GM21529 (cell line): ENCODE measurements around the gene COQ7.
A peak's percentile ranks its signal among the peaks of the same experiment; 100 is the strongest.

Experiments
- ATAC-seq: cut with Tn5 transposase; IDR thresholded peaks from one replicate; pipeline ENCODE4 v1.9.1; 2021; ENCODE audit not compliant: unreplicated experiment

The COQ7 gene

DNA sequence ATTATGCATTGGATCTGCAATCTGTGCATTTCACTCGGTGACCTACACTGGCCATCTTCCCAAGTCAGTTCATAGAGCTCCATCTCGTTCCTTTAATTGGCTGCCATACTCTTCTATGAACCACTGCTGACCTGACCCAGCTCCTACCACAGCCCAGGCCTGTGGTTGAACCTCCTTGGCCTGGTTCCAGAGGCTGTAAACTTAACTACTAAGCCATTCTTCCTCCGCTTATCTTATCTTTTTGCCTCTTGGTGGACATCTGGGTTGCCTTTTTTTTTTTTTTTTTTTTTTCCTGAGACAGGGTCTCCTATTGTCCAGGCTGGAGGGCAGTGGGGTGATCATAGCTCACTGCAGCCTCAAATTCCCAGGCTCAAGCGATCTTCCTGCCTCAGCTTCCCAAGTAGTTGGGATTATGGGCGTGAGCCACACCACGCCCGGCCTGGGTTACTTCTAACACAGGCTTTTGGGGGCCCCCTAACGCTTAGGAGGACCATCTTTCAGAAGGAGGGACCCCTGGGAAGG lies 18.3 kb downstream of the COQ7 start:
- no peak for ATAC-seq

DNA sequence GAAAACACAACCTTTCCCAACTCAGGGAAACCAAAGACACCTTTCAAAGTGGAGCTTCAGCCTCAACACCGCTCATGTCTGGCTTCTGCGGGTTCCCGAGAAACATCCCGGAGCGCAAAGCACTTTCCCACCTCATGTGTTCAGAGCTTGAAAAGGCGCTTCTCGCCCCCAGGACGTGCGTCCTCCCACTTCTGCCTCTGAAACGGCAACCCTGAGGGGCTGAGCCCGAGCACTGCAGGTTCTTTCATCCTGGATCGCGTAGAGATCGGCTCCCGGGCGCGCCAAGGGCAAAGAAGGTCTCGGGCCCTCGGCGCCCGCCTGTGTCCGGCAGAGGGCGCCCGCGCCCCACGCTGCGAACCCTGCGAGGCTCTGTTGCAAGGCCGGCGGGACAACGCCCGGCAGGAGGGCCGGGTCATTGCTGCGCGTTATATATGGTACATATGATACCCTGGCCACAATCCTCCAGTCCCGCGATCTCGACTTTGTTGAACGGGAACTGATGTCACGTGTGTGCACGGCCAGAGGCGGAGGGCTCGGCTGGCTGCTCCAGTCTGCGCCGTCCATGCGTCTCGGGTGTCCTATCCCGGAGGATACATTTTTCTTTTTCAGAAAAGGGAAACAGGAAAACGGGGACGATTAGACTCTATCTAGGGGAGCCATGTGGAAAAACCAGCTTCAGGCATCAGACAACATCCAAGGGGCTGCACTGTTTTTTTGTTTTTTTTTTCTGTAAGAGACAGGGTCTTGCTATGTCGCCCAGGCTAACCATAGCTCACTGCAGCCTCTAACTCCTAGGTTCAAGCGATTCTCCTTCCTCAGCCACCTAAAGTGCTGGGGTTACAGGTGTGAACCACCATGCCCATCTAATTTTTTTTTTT lies 19.1 kb downstream of the COQ7 start:
- peak; percentile 88 for ATAC-seq

DNA sequence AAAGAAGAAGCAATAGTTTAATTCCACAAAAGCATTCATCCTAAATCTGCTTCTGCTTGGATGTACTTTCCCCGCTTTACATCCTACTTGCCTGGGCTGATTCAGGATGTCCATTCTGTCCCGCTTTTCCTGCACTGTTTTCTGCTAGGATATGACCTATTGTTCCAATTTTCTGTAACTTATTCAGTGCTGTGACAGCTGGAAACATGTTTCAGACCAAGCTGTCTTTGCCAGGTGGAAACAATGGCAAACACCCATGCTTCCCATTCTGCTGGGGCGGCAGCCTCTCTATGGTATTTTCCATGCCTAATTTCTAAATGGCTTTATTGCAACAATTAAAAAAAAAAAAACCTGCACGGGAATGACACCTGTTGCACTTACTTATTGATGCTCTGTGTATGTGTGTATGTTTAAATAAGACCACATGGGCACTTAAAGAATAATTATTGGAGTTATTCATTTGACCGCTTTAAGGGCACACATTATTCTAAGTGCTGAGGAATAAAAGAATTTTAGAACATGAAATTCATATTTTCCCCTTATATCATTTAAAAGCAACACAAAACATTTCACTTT lies 21.0 kb downstream of the COQ7 start:
- no peak for ATAC-seq

DNA sequence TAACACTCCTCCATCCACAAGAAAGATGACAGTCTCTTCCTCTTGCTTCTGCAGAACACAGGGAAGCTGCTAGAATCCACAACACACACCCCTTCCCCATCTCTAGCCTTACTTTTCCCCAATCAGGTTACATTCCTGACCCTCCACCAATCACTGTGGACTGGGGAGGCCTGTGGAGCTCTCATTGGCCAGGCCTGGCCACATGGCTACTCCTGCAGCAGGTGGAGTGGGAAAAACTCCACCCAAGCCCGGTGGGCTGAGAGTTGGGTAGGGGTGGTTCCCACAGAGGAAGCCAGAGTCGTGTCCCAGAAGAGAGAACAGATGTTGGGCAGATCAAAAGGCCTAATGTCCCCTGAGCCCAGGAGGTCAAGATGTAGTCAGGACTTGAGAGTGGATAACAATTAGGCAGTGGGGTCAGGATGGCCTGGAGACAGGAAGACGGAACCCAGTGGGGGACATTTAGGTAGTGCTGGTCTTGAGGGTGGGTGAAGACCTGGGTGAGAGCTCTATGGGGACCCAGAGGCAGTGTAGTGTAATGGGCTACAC lies 22.1 kb downstream of the COQ7 start:
- ATAC-seq = no peak

DNA sequence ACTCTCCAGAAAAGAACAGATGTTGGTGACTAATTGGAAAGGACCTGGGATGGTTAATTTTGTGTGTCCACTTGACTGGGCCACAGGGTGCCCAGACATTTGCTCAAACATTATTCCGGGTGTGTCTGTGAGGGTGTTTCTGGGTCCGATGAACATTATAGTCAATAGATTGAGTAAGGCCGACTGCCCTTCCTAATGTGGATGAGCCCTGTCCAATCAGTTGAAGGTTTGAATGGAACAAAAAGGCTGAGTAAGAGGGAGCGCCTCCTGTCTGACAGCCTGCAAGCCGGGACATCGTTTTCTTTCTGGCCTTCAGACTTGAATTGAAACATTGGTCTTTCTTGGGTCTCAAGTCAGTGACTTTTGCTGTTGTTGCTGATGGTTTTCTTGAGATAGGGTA lies 23.5 kb downstream of the COQ7 start:
- ATAC-seq = no peak

DNA sequence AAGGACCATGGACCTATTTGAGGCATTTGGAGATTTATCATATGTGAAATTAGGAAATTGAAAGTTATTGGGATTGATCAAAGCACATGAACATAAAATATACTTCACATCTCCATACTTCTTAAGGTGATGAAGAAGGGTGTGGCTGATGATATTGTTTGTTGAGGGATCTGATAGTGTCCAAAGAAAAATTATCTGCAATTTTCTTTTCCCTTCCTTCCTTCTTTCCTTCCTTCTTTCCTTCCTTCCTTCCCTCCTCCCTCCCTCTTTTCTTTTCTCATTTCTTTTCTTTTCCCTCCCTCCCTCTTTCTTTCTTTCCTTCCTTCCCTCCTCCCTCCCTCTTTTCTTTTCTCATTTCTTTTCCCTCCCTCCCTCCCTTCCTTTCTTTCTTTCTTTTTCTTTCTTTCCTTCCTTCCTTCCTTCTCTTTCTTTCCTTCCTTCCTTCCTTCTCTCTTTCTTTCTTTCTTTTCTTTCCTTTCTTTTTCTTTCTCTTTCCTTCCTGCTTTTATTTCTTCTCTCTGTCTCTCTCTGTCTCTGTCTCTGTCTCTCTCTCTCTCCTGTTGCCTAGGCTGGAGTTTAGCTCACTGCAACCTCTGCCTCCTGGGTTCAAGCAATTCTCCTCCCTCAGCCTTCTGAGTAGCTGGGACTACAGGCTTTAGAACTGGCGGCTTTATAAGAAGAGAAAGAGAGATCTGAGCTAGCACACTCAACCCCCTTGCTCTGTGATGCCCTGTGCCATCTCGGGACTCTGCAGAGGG lies 25.4 kb downstream of the COQ7 start:
- no peak for ATAC-seq

DNA sequence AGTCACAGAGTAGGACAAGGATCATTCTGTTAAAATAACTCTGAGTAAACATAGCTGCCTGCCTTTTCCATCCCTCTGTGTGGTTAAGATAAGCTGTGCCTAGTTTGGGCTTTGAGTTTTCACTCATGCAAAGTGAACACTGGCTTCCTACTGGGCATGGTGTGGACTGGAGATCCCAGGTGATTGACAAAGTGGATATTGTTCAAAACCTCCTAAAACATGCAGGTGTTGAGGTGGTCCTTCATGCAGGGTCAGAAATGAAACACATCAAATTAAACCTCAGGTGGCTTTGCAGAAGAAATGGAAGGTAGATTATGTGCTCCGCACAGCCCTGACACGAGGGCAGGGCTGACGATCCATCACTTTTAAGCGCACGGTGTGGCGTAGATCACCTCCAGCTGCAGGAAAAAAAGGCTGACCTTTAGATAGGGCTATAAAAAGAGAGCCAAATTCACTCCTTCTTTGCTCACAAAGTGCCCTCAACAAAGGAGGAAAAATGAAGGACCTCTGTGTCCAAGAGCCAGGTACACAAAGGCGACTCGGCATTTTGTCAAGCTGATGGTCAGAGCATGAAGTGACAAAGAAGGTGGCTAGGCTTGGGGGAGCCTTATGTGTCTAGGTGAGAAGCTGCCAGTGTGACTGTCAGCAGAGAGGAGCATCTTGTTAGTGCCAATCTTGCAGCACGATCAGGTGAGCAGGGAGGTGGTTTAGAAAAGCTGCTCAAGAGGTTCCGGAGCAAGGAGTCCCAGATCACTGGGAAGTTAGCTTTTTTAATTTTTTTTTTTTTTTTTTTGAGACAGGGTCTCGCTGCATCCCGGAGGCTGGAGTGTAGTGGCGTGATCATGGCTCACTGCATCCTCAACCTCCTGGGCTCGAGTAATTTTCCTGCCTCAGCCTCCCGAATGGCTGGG lies 26.5 kb downstream of the COQ7 start:
- no peak for ATAC-seq

DNA sequence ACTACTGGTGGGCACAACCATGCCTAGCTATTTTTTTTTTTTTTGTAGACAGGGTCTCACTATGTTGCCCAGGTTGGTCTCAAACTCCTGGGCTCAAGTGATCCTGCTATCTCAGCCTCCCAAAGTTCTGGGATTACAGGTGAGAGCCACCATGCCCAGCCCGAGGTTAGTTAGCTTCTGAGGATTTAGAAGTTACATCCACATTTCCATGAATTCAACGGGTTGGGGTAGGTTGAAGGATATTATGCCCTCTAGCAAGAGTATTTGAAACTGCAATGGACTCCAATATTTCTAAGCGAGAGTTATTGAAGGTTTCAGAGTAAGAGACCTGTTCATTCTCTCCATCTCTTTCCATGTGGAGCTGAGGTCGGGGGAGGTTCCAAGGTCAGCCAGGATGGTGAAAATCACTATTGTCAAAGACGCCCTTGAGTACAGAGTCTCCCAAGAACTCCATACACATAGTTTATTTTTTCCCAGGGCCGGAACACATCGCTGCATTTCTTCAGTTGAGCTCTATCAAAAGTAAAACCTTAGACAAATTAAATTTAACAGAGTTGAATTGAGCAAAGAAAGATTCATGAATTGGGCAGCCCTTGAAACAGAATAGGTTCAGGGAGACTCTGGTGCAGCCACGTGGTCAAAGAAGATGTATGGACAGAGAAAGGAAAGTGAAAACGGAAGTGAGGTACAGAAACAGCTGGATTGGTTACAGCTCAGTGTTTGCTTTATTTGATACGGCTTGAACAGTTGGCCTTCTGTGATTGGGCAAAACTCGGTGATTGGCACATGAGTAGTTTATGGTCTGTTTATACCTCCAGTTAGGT lies 27.3 kb downstream of the COQ7 start:
- ATAC-seq = no peak

DNA sequence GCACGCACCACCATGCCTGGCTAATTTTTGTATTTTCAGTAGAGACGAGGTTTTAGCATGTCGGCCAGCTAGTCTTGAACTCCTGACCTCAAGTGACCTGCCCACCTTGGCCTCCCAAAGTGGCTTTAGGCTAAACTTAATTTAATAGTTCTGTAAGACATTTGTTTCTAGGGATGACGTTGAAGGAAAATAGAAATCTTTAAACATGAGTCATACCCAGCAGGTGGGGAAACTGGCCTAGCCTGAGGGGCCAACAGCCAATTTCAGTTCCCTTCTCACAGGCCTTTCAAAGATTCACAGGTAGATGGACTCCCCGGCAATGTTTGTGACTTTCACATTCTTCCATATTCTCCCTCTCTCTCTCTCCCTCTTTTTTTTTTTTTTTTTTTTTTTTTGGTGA lies 28.2 kb downstream of the COQ7 start:
- ATAC-seq = peak; percentile 73

DNA sequence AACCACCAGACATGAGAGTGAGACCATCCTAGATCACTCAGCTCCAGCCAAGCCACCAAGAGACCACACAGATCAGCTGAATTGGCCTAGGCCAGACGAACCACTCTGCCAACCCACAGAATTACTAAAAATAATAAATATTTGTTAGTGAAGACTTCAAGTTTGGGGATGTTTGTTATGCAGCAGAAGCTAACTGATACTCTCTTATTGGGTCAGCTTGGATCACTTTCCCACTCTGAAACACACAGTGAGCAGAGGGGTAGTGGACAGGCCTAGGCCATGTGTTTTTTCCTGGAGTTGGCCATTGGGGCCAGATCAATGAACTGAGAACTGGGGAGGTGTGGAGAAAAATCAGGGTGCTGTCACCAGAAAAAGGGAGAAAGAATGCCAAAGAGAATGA lies 30.8 kb downstream of the COQ7 start:
- ATAC-seq = no peak

DNA sequence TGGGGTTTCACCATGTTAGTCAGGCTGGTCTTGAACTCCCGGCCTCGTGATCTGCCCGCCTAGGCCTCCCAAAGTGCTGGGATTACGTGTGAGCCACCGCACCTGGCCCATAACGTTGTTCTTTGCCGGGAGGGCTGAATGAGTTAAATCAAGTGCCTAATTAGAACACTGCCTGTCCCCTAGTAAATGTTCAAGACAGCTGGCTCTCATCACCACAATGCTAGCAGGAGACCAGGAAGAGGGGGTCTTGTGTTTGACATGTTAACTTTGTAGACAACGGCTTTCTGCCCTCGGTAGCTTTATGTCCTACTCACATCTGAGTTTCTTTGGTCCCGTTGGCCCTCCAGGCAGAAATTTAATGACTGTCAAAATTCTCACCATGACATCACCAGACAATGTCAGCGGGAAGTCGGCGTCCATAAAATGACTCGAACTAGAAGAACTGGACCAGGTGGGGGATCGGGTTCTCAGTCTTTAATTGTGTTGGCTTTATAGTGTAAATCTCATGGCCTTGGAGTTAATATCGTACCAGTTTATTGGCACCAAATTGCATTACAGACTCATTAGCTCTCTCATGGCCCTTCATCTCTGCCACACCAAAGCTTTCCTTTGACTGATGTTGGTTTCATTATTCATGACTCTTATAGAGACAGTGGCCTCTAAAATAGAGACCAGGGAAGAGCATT lies 34.9 kb downstream of the COQ7 start:
- ATAC-seq = no peak

DNA sequence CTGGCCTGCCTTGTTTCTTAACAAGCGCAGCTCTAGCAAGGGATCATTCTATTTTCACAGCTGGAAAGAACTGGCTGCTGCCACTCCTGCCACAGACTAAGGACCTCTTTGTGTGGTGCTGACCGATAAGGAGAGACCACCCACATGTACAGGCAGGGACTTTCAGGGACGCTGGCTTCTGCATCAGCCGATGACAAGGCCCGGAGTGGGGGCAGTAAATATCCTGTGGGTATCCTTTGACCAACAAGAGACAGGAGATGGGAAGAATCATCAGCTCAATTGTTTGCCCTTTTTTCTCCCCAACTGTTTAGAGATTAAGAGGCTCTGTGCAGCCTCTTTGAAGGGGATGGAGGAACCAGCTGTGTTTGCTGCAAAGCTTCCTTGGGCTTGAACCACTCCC lies 37.2 kb downstream of the COQ7 start:
- ATAC-seq = no peak

DNA sequence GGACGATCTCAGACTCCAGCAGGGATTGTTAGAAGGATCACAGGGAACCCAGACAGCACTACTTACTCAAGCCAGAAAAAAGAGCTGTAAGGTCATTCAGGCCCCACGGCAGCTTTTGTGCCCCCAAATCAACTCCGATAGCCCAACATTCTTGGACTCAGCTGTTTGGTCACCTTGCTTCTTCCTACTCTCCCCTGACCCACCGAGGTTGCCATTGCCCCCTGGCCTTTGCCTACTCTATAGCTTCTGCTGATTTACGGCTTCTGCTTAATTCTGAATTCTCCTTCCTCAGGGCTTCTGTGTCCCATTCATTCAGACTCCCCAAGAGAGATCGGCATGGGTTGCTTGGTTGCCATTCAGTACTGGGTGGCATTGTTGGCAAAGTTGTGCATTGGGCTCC lies 37.7 kb downstream of the COQ7 start:
- ATAC-seq = no peak

DNA sequence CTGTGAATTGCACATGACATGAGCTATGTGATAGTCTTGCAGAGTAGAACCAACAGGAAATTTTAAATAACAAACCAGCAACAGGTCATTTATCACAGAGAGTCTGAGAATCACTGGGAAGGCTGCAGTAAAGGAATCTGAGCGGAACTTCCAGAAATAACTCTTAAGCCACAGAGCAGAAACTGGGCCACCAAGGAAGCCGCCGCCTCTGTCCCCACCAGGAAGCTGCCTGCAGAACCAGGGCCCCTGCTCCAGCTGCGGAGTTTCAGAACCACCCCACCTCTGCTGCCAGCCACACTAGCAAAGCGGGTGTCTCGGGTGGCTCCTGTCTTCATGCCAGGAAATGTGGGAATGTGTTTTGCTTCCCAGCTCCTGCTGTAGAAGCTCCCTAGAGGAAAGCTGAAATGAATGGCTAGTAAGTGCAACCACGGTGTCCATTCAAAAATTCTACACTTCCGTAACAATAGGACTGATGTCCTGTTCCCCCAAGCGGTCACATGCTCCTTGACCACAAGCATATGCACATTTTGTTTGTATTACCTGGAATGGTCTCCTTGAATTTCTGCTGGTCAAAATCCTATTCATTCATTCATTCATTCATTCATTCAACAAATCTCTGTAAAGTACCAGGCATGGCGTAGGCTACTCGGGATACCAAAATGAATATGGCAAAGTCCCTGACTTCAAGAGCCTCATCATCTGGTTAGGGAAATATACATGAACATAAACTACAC lies 38.6 kb downstream of the COQ7 start:
- no peak for ATAC-seq

DNA sequence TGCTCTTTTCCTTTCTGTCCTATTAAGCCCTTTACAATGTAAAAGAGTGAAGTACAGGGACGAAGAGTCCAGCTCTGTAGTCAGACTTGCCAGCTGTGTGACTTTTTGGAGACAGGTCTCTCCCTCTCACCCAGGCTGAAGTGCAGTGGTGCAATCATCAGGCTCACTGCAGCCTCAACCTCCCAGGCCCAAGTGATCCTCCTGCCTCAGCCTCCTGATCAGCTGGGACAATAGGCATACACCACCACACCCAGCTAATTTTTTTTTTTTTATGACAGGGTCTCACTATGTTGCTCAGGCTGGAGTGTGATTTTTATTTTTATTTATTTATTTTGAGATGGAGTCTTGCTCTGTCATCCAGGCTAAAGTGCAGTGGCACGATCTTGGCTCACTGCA lies 39.2 kb downstream of the COQ7 start:
- ATAC-seq = no peak

DNA sequence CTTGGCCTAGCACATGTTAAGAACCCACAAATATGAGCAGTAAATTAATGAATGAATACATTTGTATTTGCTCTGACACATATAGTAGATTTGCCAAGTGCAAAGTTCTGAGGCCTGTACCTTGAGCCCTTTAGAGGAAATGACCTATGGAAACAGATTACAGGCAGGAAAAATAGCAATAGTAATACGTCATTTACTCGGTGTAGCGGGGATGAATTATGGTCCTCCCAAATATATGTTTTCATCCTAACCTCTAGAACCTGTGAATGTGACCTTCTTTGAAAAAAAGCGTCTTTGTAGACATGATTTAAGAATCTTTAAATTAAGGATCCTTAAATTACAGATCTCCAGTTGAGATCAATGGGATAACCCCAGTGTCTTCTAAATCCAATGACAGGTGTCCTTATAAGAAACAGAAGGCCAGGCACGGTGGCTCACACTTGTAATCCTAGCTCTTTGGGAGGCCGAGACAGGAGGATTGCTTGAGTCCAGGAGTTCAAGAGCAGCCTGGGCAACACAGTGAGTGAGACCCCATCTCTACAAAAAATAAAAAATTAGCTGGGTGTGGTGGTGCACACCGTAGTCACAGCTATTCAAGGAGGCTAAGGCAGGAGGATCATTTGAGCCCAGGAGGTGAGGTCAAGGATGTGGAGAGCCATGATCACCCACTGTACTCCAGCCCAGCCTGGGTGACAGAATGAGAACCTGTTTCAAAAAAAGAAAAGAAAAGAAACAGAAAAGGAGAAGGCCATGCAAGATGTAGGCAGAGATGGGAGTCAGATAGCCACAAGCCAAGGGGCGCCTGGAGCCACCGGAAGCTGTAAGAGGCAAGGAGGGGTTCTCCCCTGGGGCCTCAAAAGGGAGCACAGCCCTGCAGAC lies 41.2 kb downstream of the COQ7 start:
- ATAC-seq = no peak

DNA sequence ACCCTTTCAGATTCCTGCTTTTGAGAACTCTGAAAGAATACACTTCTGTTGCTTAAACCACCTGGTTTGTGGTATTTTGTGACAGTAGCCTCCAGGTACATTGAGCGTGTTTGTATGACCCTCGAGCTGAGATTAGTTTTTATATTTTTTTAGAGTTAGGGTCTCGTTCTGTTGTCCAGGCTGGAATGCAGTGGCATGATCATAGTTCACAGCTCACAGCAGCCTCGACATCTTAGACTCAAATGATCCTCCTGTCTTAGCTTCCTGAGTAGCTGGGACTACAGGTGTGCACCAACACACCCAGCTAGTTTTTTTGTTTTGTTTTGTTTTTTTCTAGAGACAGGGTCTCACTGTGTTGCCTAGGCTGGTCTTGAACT lies 41.9 kb downstream of the COQ7 start:
- ATAC-seq = no peak
